Coronary artery (tissue), 2 donors: Measurements from ENCODE around the gene UCK1.

Source experiments
- DNase-seq: peaks from one replicate; pipeline ENCODE4 v3.0.0-alpha.2; 2017; ENCODE audit warnings: low spot score
- H3K27ac ChIP-seq, 2 donors: fragments of 200-600 bp; sonication (generic); one replicate each; pipeline ENCODE4 v1.5.1; 2016 to 2019
- H3K4me3 ChIP-seq: fragments of 200-600 bp; sonication (generic); 2 replicates; pipeline ENCODE4 v1.5.1; 2016; ENCODE audit warnings: mild to moderate bottlenecking, moderate library complexity
- TF ChIP-seq, protein P1 (sequence below): fragments of 200-600 bp; sonication (generic); IDR thresholded peaks from one replicate; pipeline ENCODE4 v1.5.1; 2019; ENCODE audit warnings: antibody characterized with exemption

Gene UCK1

GRCh38 chr9:131511416-131511815, 19.6 kb downstream of the UCK1 start:
- H3K27ac ChIP-seq: no peak overlapping the region
- no peak overlapping the region for H3K4me3 ChIP-seq
- TF ChIP-seq, protein P1, sequence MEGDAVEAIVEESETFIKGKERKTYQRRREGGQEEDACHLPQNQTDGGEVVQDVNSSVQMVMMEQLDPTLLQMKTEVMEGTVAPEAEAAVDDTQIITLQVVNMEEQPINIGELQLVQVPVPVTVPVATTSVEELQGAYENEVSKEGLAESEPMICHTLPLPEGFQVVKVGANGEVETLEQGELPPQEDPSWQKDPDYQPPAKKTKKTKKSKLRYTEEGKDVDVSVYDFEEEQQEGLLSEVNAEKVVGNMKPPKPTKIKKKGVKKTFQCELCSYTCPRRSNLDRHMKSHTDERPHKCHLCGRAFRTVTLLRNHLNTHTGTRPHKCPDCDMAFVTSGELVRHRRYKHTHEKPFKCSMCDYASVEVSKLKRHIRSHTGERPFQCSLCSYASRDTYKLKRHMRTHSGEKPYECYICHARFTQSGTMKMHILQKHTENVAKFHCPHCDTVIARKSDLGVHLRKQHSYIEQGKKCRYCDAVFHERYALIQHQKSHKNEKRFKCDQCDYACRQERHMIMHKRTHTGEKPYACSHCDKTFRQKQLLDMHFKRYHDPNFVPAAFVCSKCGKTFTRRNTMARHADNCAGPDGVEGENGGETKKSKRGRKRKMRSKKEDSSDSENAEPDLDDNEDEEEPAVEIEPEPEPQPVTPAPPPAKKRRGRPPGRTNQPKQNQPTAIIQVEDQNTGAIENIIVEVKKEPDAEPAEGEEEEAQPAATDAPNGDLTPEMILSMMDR: no peak
- DNase-seq: no peak

DNA sequence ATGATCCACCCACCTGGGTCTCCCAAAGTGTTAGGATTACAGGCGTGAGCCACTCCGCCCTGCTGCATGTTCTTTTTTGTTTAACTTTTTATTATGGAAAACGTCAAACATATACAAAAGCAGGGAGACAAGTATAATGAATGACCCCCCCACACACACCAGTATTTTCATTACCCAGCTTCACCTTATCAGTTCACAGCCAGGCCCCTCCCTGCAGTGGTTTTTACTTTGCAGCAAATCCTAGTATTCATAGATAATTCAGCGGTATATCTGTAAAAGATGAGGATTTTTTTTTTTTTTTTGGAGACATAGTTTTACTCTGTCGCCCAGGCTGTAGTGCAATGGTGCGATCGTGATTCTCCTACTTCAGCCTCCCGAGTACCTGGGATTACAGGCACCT, 26.1 kb downstream of the UCK1 start:
- TF ChIP-seq, protein P1: no peak
- Histone ChIP-seq H3K4me3 (no peak overlapping the region), H3K27ac (no peak overlapping the region)
- no peak for DNase-seq

- Histone ChIP-seq H3K27ac (peak overlapping the region in 1 of 2 donors; percentile 79), H3K4me3 (peak overlapping the region; percentile 97)
- TF ChIP-seq, protein P1: no peak
- DNase-seq: no peak
Observed at GRCh38 chr9:131503626-131504465, 27.2 kb downstream of the UCK1 start.

GRCh38 chr9:131502781-131503625, 28.1 kb downstream of the UCK1 start, which contains the start of gene POMT1:
Gene POMT1 (plus strand): TSS chr9:131502918. CDS start chr9:131504219, 1,301 bp downstream.
- DNase-seq: peak; percentile 90
- TF ChIP-seq, protein P1: no peak
- peak within 1 kb of the TSS; percentile 97 for H3K4me3 ChIP-seq
- H3K27ac ChIP-seq: peak within 1 kb of the TSS; percentile 39 to 79

- TF ChIP-seq, protein P1: no peak
- Histone ChIP-seq H3K27ac (no peak overlapping the region), H3K4me3 (no peak overlapping the region)
- DNase-seq: no peak
Observed at GRCh38 chr9:131500939-131501541, 30.0 kb downstream of the UCK1 start.

DNA sequence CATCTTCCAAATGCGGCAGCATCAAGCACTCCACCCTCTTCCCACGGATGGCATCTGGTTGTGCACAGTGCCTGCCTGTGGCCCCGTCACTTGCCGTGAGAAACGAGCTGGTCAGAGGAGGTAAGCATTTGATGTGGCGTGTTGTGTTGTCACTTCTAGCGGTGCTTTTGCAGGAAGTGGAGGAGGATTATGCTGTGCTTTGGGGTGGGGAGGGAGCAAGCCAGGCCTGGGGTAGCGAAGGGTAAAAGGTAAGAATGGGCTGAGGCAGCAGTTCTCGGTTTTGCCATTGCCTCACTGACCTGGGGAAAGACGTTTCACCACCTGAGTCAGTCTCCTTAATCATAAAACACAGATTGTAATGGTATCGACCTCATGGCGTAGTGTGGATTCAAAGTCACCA, 30.7 kb downstream of the UCK1 start:
- TF ChIP-seq, protein P1: no peak
- no peak overlapping the region for H3K27ac ChIP-seq
- no peak for DNase-seq
- no peak overlapping the region for H3K4me3 ChIP-seq
